ENCODE measurements around the gene NOTCH4. TPM values are rescaled to one million over a fixed set of nuclear protein-coding genes. Genes with fewer than 3 reads are reported as not detected.

NOTCH4 gene
- total and polyA plus RNA-seq, 2 of the 4 experiments (the other 2 are of a cell fraction) = 0.96 to 1.3 TPM

GRCh38 chr6:32171234-32171633, 52.6 kb downstream of the NOTCH4 start:
- no peak overlapping the region for H3K4ac ChIP-seq (ENCODE audit: low read depth, low read length)
- no peak overlapping the region for H3K4me2 ChIP-seq (ENCODE audit: low read depth, low read length)
- H2BK20ac ChIP-seq (ENCODE audit: low read depth, low read length) = no peak overlapping the region
- no peak overlapping the region for H2BK120ac ChIP-seq (ENCODE audit: low read depth, low read length)
- no peak overlapping the region for H4K91ac ChIP-seq (ENCODE audit: insufficient read depth, low read depth, low read length)
- TF ChIP-seq CEBPB (IDR thresholded peaks at IDR 0.05; ENCODE audit: low read depth, low read length) (no peak), CHD1 (IDR thresholded peaks at IDR 0.05; ENCODE audit: low read depth, low read length) (no peak), BHLHE40 (IDR thresholded peaks at IDR 0.05; ENCODE audit: low read depth, low read length) (no peak), POLR2A (IDR thresholded peaks at IDR 0.05; ENCODE audit: low read depth, low read length) (no peak), RFX5 (IDR thresholded peaks at IDR 0.05; ENCODE audit: low read depth, low read length) (no peak), RCOR1 (IDR thresholded peaks at IDR 0.05; ENCODE audit: insufficient replicate concordance, low read length) (no peak), ELK1 (IDR thresholded peaks at IDR 0.05; ENCODE audit: borderline replicate concordance, low read depth, low read length) (no peak)
- peaks cover 4% of the 10 kb centered on the region for H3K4me1 ChIP-seq (ENCODE audit: control insufficient read depth, insufficient read depth, low read length)
- H3K36me3 ChIP-seq (ENCODE audit: control insufficient read depth, insufficient read depth, low read length) = peaks cover 46% of the 10 kb centered on the region
- H3K79me1 ChIP-seq (ENCODE audit: low read depth in 1 of 2, low read length in 2 of 2) = peaks cover 28 to 57% of the 10 kb centered on the region in 2 experiments; a peak in 3 of 4 replicates
- H3K56ac ChIP-seq (ENCODE audit: extremely low read depth, insufficient read depth, low read length) = no peak overlapping the region
- H4K5ac ChIP-seq (ENCODE audit: low read depth, low read length) = no peak overlapping the region
- no peak overlapping the region for H2AK5ac ChIP-seq (ENCODE audit: low read depth, low read length)
- peaks cover 31% of the 10 kb centered on the region for H3K9me1 ChIP-seq (ENCODE audit: insufficient read depth, low read length)
- no peak overlapping the region for H2AFZ ChIP-seq (replicated peaks; ENCODE audit: low read length, poor library complexity)
- no peak overlapping the region for H3K18ac ChIP-seq (ENCODE audit: low read depth, low read length)
- H3K14ac ChIP-seq (replicated peaks; ENCODE audit: low read depth, low read length) = no peak overlapping the region
- in situ Hi-C loops (cut with MboI; ENCODE audit: low sequenced_read_pairs) = loop anchor here (10.0 kb wide), 1 partner anchor 196 kb away; the partner anchor contains the start of gene DXO
- WGBS, 2 experiments (ENCODE audit: extremely low coverage in 2 of 2, insufficient read length in 1 of 2) = 100% methylated on average over 3 of the region's 6 CpGs; no CpG with 5 or more reads in 1 of the 2 experiments
- H2AK9ac ChIP-seq (replicated peaks; ENCODE audit: low read depth, low read length, poor library complexity) = no peak overlapping the region
- POLR2A ChIA-PET (ENCODE audit: unreplicated experiment) = no interaction called here
- no TSS peak for BruUV-seq (replicated peaks)
- H4K20me1 ChIP-seq (ENCODE audit: insufficient read depth, low read length) = no peaks in the 10 kb centered on the region
- CTCF ChIA-PET = no interaction called here
- H3K9me3 ChIP-seq (ENCODE audit: control insufficient read depth, insufficient read depth, low read length) = no peaks in the 10 kb centered on the region
- H2BK15ac ChIP-seq (ENCODE audit: low read depth, low read length) = no peak overlapping the region
- intact Hi-C loops (cut with micrococcal nuclease) = no loop called here
- no peak overlapping the region for H2BK5ac ChIP-seq (ENCODE audit: low read depth, low read length, poor library complexity, severe bottlenecking)
- H4K8ac ChIP-seq (ENCODE audit: low read depth in 2 of 2, low read length in 2 of 2) = no peak overlapping the region
- ATAC-seq (ENCODE audit: low read depth) = no peak
- H3K4me3 ChIP-seq (ENCODE audit: insufficient read depth, low read depth, low read length) = no peak overlapping the region
- dilution Hi-C loops (cut with HindIII; ENCODE audit: low sequenced_read_pairs, unreplicated experiment) = no loop called here
- H3K9ac ChIP-seq (ENCODE audit: low read depth, low read length) = no peak overlapping the region
- no peak for DNase-seq
- H3K27ac ChIP-seq (ENCODE audit: insufficient read depth, low read length) = no peak overlapping the region
- no peak overlapping the region for H3K23ac ChIP-seq (ENCODE audit: low read depth, low read length)
- no peaks in the 10 kb centered on the region for H3K27me3 ChIP-seq (ENCODE audit: control insufficient read depth, insufficient read depth, low read length)
